Uterus (tissue), 4 donors: ENCODE measurements around the gene HAAO. TPM values are rescaled to one million over a fixed set of nuclear protein-coding genes. Genes with fewer than 3 reads are reported as not detected.

Experiments used
- DNase-seq, 2 donors: peaks; one replicate each; pipeline ENCODE4 v3.0.0-alpha.2; 2019 to 2020
- H3K27ac ChIP-seq, 2 donors: fragments of 200-600 bp; sonication (generic); 1 replicate in 1 of 2; 2 replicates in 1 of 2; pipeline ENCODE4 v1.5.1; 2016 to 2018
- H3K27me3 ChIP-seq, 2 donors: fragments of 200-600 bp; sonication (generic); one replicate each; pipeline ENCODE4 v1.5.1; 2018 to 2019; ENCODE audit warnings: control low read depth in 1 of 2
- H3K36me3 ChIP-seq, 2 donors: fragments of 200-600 bp; sonication (generic); one replicate each; pipeline ENCODE4 v1.5.1; 2019; ENCODE audit warnings: control low read depth in 1 of 2
- H3K4me1 ChIP-seq, 2 donors: fragments of 200-600 bp; sonication (generic); one replicate each; pipeline ENCODE4 v1.5.1; 2018 to 2019; ENCODE audit warnings: control low read depth in 1 of 2
- H3K4me3 ChIP-seq, 2 donors: fragments of 200-600 bp; sonication (generic); 1 replicate in 1 of 2; 2 replicates in 1 of 2; pipeline ENCODE4 v1.5.1; 2018 to 2019; ENCODE audit warnings: mild to moderate bottlenecking in 1 of 2
- H3K9me3 ChIP-seq, 2 donors: fragments of 200-600 bp; sonication (generic); one replicate each; pipeline ENCODE4 v1.5.1; 2019; ENCODE audit warnings: control low read depth in 1 of 2
- CTCF ChIP-seq, 4 experiments: fragments of 200-600 bp in 2 of 4; fragments of 450-650 bp in 2 of 4; sonication (generic) in 2 of 4; IDR thresholded peaks; one replicate each; pipeline ENCODE4 v1.5.1; 2016 to 2019; ENCODE audit warnings: antibody characterized with exemption in 4 of 4, mild to moderate bottlenecking in 2 of 4, moderate library complexity in 1 of 4
- POLR2A ChIP-seq, 2 donors: fragments of 450-650 bp; IDR thresholded peaks; one replicate each; pipeline ENCODE4 v1.6.1; 2016; ENCODE audit warnings: antibody characterized with exemption in 2 of 2, mild to moderate bottlenecking in 1 of 2, moderate library complexity in 1 of 2
- intact Hi-C: fragments of 100-400 bp; cut with DNase I; formaldehyde crosslinking; loops from one replicate; pipeline ENCODE4 v1.15.1; 2023; ENCODE audit warnings: low total_unique reads
- total RNA-seq, 4 donors: library from RNA; depleted of rRNA in 3 of 4; stranded (reverse); fragments of >200 nt in 3 of 4; gene quantifications; one replicate each; pipeline versions ENCODE4 v1.1.0 to v1.2.4, GENCODE V29; 2014 to 2023
- donor health status: DM: yes; HTN: yes; CAD: no.

The HAAO gene
- total RNA-seq, 4 donors from 2014 or later: 3.1 to 25.1 (median 20.8) TPM

- no peak for DNase-seq
- TF ChIP-seq CTCF (IDR thresholded peaks at IDR 0.05): no peak
- TF ChIP-seq POLR2A (IDR thresholded peaks at IDR 0.05): no peak
- Histone ChIP-seq H3K36me3 (no peaks in the 10 kb centered on the region), H3K4me3 (no peak overlapping the region), H3K9me3 (no peaks in the 10 kb centered on the region), H3K4me1 (no peaks in the 10 kb centered on the region), H3K27me3 (no peaks in the 10 kb centered on the region), H3K27ac (no peak overlapping the region)
- intact Hi-C loops: no loop called here
Measured at GRCh38 chr2:42813763-42814162, 21.4 kb upstream of the HAAO start.

- no peak overlapping the region for H3K4me3 ChIP-seq
- no peak overlapping the region for H3K27ac ChIP-seq
- TF ChIP-seq CTCF (IDR thresholded peaks at IDR 0.05) (peak; percentile 29 to 52 (median 43)), POLR2A (IDR thresholded peaks at IDR 0.05) (no peak)
- intact Hi-C loops: no loop called here
- H3K27me3 ChIP-seq: no peaks in the 10 kb centered on the region
- no peaks in the 10 kb centered on the region for H3K36me3 ChIP-seq
- H3K4me1 ChIP-seq: no peaks in the 10 kb centered on the region
- DNase-seq: no peak
- H3K9me3 ChIP-seq: no peaks in the 10 kb centered on the region
Measured at GRCh38 chr2:42812899-42813479, 20.6 kb upstream of the HAAO start.

GRCh38 chr2:42810971-42811811 lies 18.8 kb upstream of the HAAO start:
- H3K4me3 ChIP-seq: peak overlapping the region; percentile 71 to 83
- peak; percentile 14 to 31 for TF ChIP-seq POLR2A (IDR thresholded peaks at IDR 0.05)
- no peak for TF ChIP-seq CTCF (IDR thresholded peaks at IDR 0.05)
- intact Hi-C loops: no loop called here
- no peaks in the 10 kb centered on the region for H3K36me3 ChIP-seq
- H3K27me3 ChIP-seq: no peaks in the 10 kb centered on the region
- no peaks in the 10 kb centered on the region for H3K9me3 ChIP-seq
- DNase-seq: peak; percentile 69 to 71
- no peaks in the 10 kb centered on the region for H3K4me1 ChIP-seq
- H3K27ac ChIP-seq: peak overlapping the region; percentile 100

- intact Hi-C loops: no loop called here
- H3K27me3 ChIP-seq: no peaks in the 10 kb centered on the region
- H3K4me1 ChIP-seq: no peaks in the 10 kb centered on the region
- TF ChIP-seq CTCF (IDR thresholded peaks at IDR 0.05) (peak in 2 of 4 experiments; percentile 10 to 11), POLR2A (IDR thresholded peaks at IDR 0.05) (peak; percentile 61 to 88)
- peak overlapping the region; percentile 100 for H3K27ac ChIP-seq
- peak; percentile 98 for DNase-seq
- peak overlapping the region; percentile 71 to 83 for H3K4me3 ChIP-seq
- H3K36me3 ChIP-seq: no peaks in the 10 kb centered on the region
- no peaks in the 10 kb centered on the region for H3K9me3 ChIP-seq
Measured at GRCh38 chr2:42810121-42810970, 18.0 kb upstream of the HAAO start.
